ENCODE data around the gene RASGRF1.

- TF ChIP-seq POU6F1 (CRISPR knock-in tag; IDR thresholded peaks at IDR 0.05; ENCODE audit: borderline replicate concordance, low read depth) (no peak), RARB (CRISPR knock-in tag; IDR thresholded peaks at IDR 0.05) (no peak)
Measured at GRCh38 chr15:79089890-79090486, 592 bp downstream of the RASGRF1 start.

All from SK-N-SH treated with all-trans-retinoic acid at 6 μM for 48 hours (cell line).